Left ventricle myocardium inferior (tissue), 1 donor: Measurements from ENCODE around the gene CREG2. TPM values are rescaled to one million over a fixed set of nuclear protein-coding genes. Genes with fewer than 3 reads are reported as not detected.

ENCODE experiments used
- DNase-seq: peaks from one replicate; pipeline ENCODE4 v3.0.0-alpha.2; 2020
- H3K27ac ChIP-seq: fragments of 200-600 bp; replicated peaks from 2 replicates; pipeline ENCODE4 v1.8.0; 2021
- H3K27me3 ChIP-seq: fragments of 200-600 bp; 2 replicates; pipeline ENCODE4 v1.8.0; 2021; ENCODE audit warnings: low read depth
- H3K36me3 ChIP-seq: fragments of 200-600 bp; 2 replicates; pipeline ENCODE4 v1.8.0; 2021
- H3K4me1 ChIP-seq: fragments of 200-600 bp; 2 replicates; pipeline ENCODE4 v1.8.0; 2021
- H3K4me3 ChIP-seq: fragments of 200-600 bp; 2 replicates; pipeline ENCODE4 v1.8.0; 2021; ENCODE audit warnings: mild to moderate bottlenecking, moderate library complexity
- H3K9me3 ChIP-seq: fragments of 200-600 bp; replicated peaks from 2 replicates; pipeline ENCODE4 v1.8.0; 2021
- CTCF ChIP-seq: fragments of 200-600 bp; IDR thresholded peaks from 2 replicates; pipeline ENCODE4 v1.8.0; 2021; ENCODE audit warnings: antibody characterized with exemption, mild to moderate bottlenecking, borderline replicate concordance
- intact Hi-C: fragments of 100-400 bp; cut with micrococcal nuclease; formaldehyde crosslinking; loops from one replicate; pipeline ENCODE4 v1.11.0; 2022
- total RNA-seq: library from RNA; stranded (reverse); fragmentation: NEBNext Ultra II Directional; extraction: Animal tissue kit (Norgen Biotek cat#: 25700); gene quantifications from one replicate; pipeline ENCODE4 v1.2.1, GENCODE V29; 2021
- donor health status: DM: no; HTN: yes; CAD: no; lungs with severe emphysema.

Gene CREG2
- total RNA-seq, 1 donor from 2014 or later: not detected

- no peak for DNase-seq
- TF ChIP-seq CTCF: no peak
- no peaks in the 10 kb centered on the region for H3K9me3 ChIP-seq
- no peak overlapping the region for H3K27ac ChIP-seq
- no peak overlapping the region for H3K4me3 ChIP-seq
- peaks cover 30% of the 10 kb centered on the region for H3K4me1 ChIP-seq
- H3K27me3 ChIP-seq: no peaks in the 10 kb centered on the region
- H3K36me3 ChIP-seq: no peaks in the 10 kb centered on the region
- intact Hi-C loops: no loop called here
Observed at GRCh38 chr2:101431486-101431885, 44.2 kb upstream of the CREG2 start.

DNA sequence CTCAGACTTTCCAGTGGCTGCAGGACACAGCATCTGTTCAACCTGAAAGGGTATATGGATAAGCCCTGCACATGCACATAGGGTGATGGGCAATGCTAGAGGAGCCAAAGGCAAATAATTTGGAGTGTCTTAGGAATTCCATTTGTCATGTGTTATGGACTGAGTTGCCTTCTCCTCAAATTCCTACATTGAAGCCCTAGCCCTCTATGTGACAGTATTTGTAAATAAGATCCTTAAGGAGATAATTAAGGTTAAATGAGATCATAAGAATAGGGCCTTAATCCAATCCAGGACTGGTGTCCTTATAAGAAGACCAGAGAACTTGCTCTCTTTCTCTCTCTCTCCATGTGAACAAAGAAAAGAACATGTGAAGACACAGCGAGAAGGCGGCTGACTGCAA lies 42.9 kb upstream of the CREG2 start:
- intact Hi-C loops: no loop called here
- no peak for DNase-seq
- no peaks in the 10 kb centered on the region for H3K36me3 ChIP-seq
- no peak overlapping the region for H3K27ac ChIP-seq
- peaks cover 17% of the 10 kb centered on the region for H3K4me1 ChIP-seq
- H3K27me3 ChIP-seq: no peaks in the 10 kb centered on the region
- H3K4me3 ChIP-seq: no peak overlapping the region
- no peak for TF ChIP-seq CTCF
- no peaks in the 10 kb centered on the region for H3K9me3 ChIP-seq

DNA sequence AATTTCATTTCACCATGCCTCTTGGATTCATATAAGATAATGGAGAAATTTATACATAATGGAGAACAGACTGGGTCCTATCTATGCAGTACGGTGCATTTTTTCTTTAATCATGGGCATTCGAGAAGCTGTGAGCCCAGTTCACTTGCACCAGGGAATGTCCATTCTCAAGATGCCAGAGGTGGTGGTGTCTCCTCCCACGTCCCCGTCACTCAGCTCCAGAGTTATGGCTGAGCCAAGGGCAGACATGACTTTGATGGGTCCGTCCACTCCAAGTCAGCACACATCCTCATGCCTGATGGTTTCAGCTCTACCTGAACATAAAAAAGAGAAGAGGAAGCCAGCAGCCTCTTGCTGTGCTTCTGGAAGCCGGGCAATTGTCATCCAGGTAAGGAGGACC lies 42.1 kb upstream of the CREG2 start:
- H3K9me3 ChIP-seq: no peaks in the 10 kb centered on the region
- intact Hi-C loops: no loop called here
- H3K27me3 ChIP-seq: no peaks in the 10 kb centered on the region
- no peak overlapping the region for H3K27ac ChIP-seq
- no peaks in the 10 kb centered on the region for H3K36me3 ChIP-seq
- no peak for DNase-seq
- H3K4me3 ChIP-seq: no peak overlapping the region
- TF ChIP-seq CTCF: no peak
- H3K4me1 ChIP-seq: peaks cover 11% of the 10 kb centered on the region

- H3K27me3 ChIP-seq: no peaks in the 10 kb centered on the region
- intact Hi-C loops: no loop called here
- H3K9me3 ChIP-seq: no peaks in the 10 kb centered on the region
- no peaks in the 10 kb centered on the region for H3K36me3 ChIP-seq
- no peak overlapping the region for H3K27ac ChIP-seq
- TF ChIP-seq CTCF: no peak
- peaks cover 11% of the 10 kb centered on the region for H3K4me1 ChIP-seq
- no peak for DNase-seq
- no peak overlapping the region for H3K4me3 ChIP-seq
Observed at GRCh38 chr2:101428422-101429176, 41.3 kb upstream of the CREG2 start.

GRCh38 chr2:101427743-101428142 lies 40.4 kb upstream of the CREG2 start:
- no peak for DNase-seq
- Histone ChIP-seq H3K9me3 (no peaks in the 10 kb centered on the region), H3K36me3 (no peaks in the 10 kb centered on the region), H3K4me1 (peaks cover 11% of the 10 kb centered on the region), H3K4me3 (no peak overlapping the region), H3K27me3 (no peaks in the 10 kb centered on the region), H3K27ac (no peak overlapping the region)
- intact Hi-C loops: no loop called here
- TF ChIP-seq CTCF: no peak
